ENCODE data around the gene NFKBIE. TPM values are rescaled to one million over a fixed set of nuclear protein-coding genes. Genes with fewer than 3 reads are reported as not detected.

NFKBIE gene
- total RNA-seq, 2 experiments from 2014 or later: 43.0 to 43.1 TPM

- DNase-seq (no peak), ATAC-seq (ENCODE audit: poor library complexity) (no peak)
- Mint-ChIP-seq H3K4me1 (ENCODE audit: low read depth) (peaks cover 10% of the 10 kb centered on the region), H3K9me3 (no peaks in the 10 kb centered on the region), H3K27me3 (no peaks in the 10 kb centered on the region), H3K36me3 (ENCODE audit: low read depth) (no peaks in the 10 kb centered on the region), H3K27ac (no peak overlapping the region), H3K4me3 (no peak overlapping the region)
- POLR2A ChIA-PET: interaction anchor here (1.0 to 1.9 kb wide), 2 partner anchors 9 to 19 kb away, joined by 3 to 6 read pairs; partner anchors contain the start of gene HSP90AB1
- H3K27ac ChIP-seq (ENCODE audit: low read depth in 1 of 2, low read length in 2 of 2): no peak overlapping the region
- peaks cover 12% of the 10 kb centered on the region for H3K4me1 ChIP-seq (ENCODE audit: insufficient read depth, low read length)
- no peaks in the 10 kb centered on the region for H3K9me3 ChIP-seq (ENCODE audit: control insufficient read depth in 1 of 2, insufficient read depth in 1 of 2, low read length in 2 of 2)
- no peaks in the 10 kb centered on the region for H3K27me3 ChIP-seq (ENCODE audit: control insufficient read depth in 1 of 2, insufficient read depth in 2 of 2, low read length in 2 of 2)
- intact Hi-C loops (cut with DNase I, micrococcal nuclease): loop anchor here in 1 of 2 experiments (10.0 kb wide), 1 partner anchor 593 kb away; the partner anchor contains the start of gene MAD2L1BP
- H3K4me3 ChIP-seq (ENCODE audit: low read length): no peak overlapping the region
- H3K36me3 ChIP-seq (ENCODE audit: insufficient read depth, low read length): no peaks in the 10 kb centered on the region
- TF ChIP-seq CTCF (IDR thresholded peaks at IDR 0.05): no peak
- CTCF ChIA-PET: no interaction called here
Measured at GRCh38 chr6:44228031-44228430, 37.3 kb downstream of the NFKBIE start.

GRCh38 chr6:44227148-44227793, 38.1 kb downstream of the NFKBIE start:
- ChIA-PET POLR2A (interaction anchor here (1.9 kb wide), 1 partner anchor 20 kb away, joined by 6 read pairs; the partner anchor contains the start of gene HSP90AB1), CTCF (no interaction called here)
- DNase-seq: no peak
- no peak for ATAC-seq (ENCODE audit: poor library complexity)
- peaks cover 18% of the 10 kb centered on the region for H3K4me1 Mint-ChIP-seq (ENCODE audit: low read depth)
- no peaks in the 10 kb centered on the region for H3K27me3 Mint-ChIP-seq
- H3K9me3 Mint-ChIP-seq: no peaks in the 10 kb centered on the region
- no peak overlapping the region for H3K4me3 ChIP-seq (ENCODE audit: low read length)
- H3K36me3 Mint-ChIP-seq (ENCODE audit: low read depth): no peaks in the 10 kb centered on the region
- no peaks in the 10 kb centered on the region for H3K36me3 ChIP-seq (ENCODE audit: insufficient read depth, low read length)
- peaks cover 20% of the 10 kb centered on the region for H3K4me1 ChIP-seq (ENCODE audit: insufficient read depth, low read length)
- no peak for TF ChIP-seq CTCF (IDR thresholded peaks at IDR 0.05)
- H3K4me3 Mint-ChIP-seq: no peak overlapping the region
- no peak overlapping the region for H3K27ac ChIP-seq (ENCODE audit: low read depth in 1 of 2, low read length in 2 of 2)
- H3K27me3 ChIP-seq (ENCODE audit: control insufficient read depth in 1 of 2, insufficient read depth in 2 of 2, low read length in 2 of 2): no peaks in the 10 kb centered on the region
- no peak overlapping the region for H3K27ac Mint-ChIP-seq
- intact Hi-C loops (cut with DNase I, micrococcal nuclease): loop anchor here in 1 of 2 experiments (10.0 kb wide), 1 partner anchor 592 kb away; the partner anchor contains the start of gene MAD2L1BP
- H3K9me3 ChIP-seq (ENCODE audit: control insufficient read depth in 1 of 2, insufficient read depth in 1 of 2, low read length in 2 of 2): no peaks in the 10 kb centered on the region

GRCh38 chr6:44226368-44227147, 38.8 kb downstream of the NFKBIE start:
- no peak overlapping the region for H3K4me3 Mint-ChIP-seq
- Histone ChIP-seq H3K36me3 (ENCODE audit: insufficient read depth, low read length) (no peaks in the 10 kb centered on the region), H3K4me3 (ENCODE audit: low read length) (no peak overlapping the region), H3K4me1 (ENCODE audit: insufficient read depth, low read length) (peaks cover 25% of the 10 kb centered on the region), H3K27me3 (ENCODE audit: control insufficient read depth in 1 of 2, insufficient read depth in 2 of 2, low read length in 2 of 2) (no peaks in the 10 kb centered on the region), H3K9me3 (ENCODE audit: control insufficient read depth in 1 of 2, insufficient read depth in 1 of 2, low read length in 2 of 2) (no peaks in the 10 kb centered on the region), H3K27ac (ENCODE audit: low read depth in 1 of 2, low read length in 2 of 2) (no peak overlapping the region)
- DNase-seq (no peak), ATAC-seq (ENCODE audit: poor library complexity) (no peak)
- intact Hi-C loops (cut with DNase I, micrococcal nuclease): loop anchor here in 1 of 2 experiments (10.0 kb wide), 1 partner anchor 592 kb away; the partner anchor contains the start of gene MAD2L1BP
- CTCF ChIA-PET: no interaction called here
- peaks cover 22% of the 10 kb centered on the region for H3K4me1 Mint-ChIP-seq (ENCODE audit: low read depth)
- no peaks in the 10 kb centered on the region for H3K27me3 Mint-ChIP-seq
- H3K9me3 Mint-ChIP-seq: no peaks in the 10 kb centered on the region
- H3K36me3 Mint-ChIP-seq (ENCODE audit: low read depth): no peaks in the 10 kb centered on the region
- H3K27ac Mint-ChIP-seq: no peak overlapping the region
- TF ChIP-seq CTCF (IDR thresholded peaks at IDR 0.05): no peak
- POLR2A ChIA-PET: interaction anchor here (5.8 kb wide), 1 partner anchor 20 kb away, joined by 62 read pairs; the partner anchor contains the start of gene HSP90AB1
